ENCODE results near the gene PHLPP1. TPM values are rescaled to one million over a fixed set of nuclear protein-coding genes. Genes with fewer than 3 reads are reported as not detected.
A peak's percentile ranks its signal among the peaks of the same experiment; 100 is the strongest.

Gene PHLPP1
- total RNA-seq, 1 experiment from 2014 or later: 14.1 TPM

GRCh38 chr18:62799977-62800376, 84.6 kb downstream of the PHLPP1 start:
- Histone ChIP-seq H3K4me3 (ENCODE audit: low read length) (no peak overlapping the region), H3K9me3 (ENCODE audit: low read length) (no peaks in the 10 kb centered on the region), H3K9ac (ENCODE audit: low read length) (no peak overlapping the region; the same call in 1 of the 2 replicates), H3K4me2 (ENCODE audit: low read length) (peak overlapping the region; percentile 67), H3K4me1 (ENCODE audit: insufficient read depth, low read length) (peaks cover 39% of the 10 kb centered on the region), H3F3A (ENCODE audit: low read length, unreplicated experiment) (no peaks in the 10 kb centered on the region), H2AFZ (ENCODE audit: low read length) (no peak overlapping the region), H3K9me2 (replicated peaks; ENCODE audit: low read length) (no peaks in the 10 kb centered on the region), H3K36me3 (ENCODE audit: low read depth, low read length) (no peaks in the 10 kb centered on the region), H4K20me1 (ENCODE audit: low read length) (no peaks in the 10 kb centered on the region), H3K79me2 (ENCODE audit: low read length) (peaks cover 78% of the 10 kb centered on the region), H3K27ac (ENCODE audit: low read length) (peak overlapping the region; percentile 72), H3K27me3 (ENCODE audit: low read length) (no peaks in the 10 kb centered on the region)
- intact Hi-C loops (cut with micrococcal nuclease): loop anchor here (1.0 to 2.0 kb wide), 3 partner anchors 17 to 83 kb away; no protein-coding TSS in a partner anchor
- ATAC-seq: no peak; the same call in 1 of the 2 replicates
- POLR2A ChIA-PET (ENCODE audit: unreplicated experiment): no interaction called here
- no TSS peak for BruUV-seq (replicated peaks)
- no peak for DNase-seq
- TF ChIP-seq CTCF (conservative IDR thresholded peaks at IDR 0.05; ENCODE audit: low read depth, low read length) (no peak), EZH2phosphoT487 (IDR thresholded peaks at IDR 0.05; ENCODE audit: borderline replicate concordance, low read length) (no peak), EZH2 (IDR thresholded peaks at IDR 0.05; ENCODE audit: low read length, unreplicated experiment) (no peak)
- CTCF ChIA-PET: interaction anchor here (1.0 kb wide), 1 partner anchor 85 kb away, joined by 5 read pairs; the partner anchor contains the start of gene PHLPP1

GRCh38 chr18:62802523-62802922, 87.2 kb downstream of the PHLPP1 start:
- Histone ChIP-seq H3K9ac (ENCODE audit: low read length) (no peak overlapping the region), H3K9me2 (replicated peaks; ENCODE audit: low read length) (no peaks in the 10 kb centered on the region), H4K20me1 (ENCODE audit: low read length) (no peaks in the 10 kb centered on the region), H3K9me3 (ENCODE audit: low read length) (no peaks in the 10 kb centered on the region), H3K27ac (ENCODE audit: low read length) (no peak overlapping the region), H3K4me1 (ENCODE audit: insufficient read depth, low read length) (peaks cover 39% of the 10 kb centered on the region), H3K4me3 (ENCODE audit: low read length) (no peak overlapping the region), H3K4me2 (ENCODE audit: low read length) (no peak overlapping the region), H2AFZ (ENCODE audit: low read length) (no peak overlapping the region), H3K36me3 (ENCODE audit: low read depth, low read length) (no peaks in the 10 kb centered on the region), H3F3A (ENCODE audit: low read length, unreplicated experiment) (no peaks in the 10 kb centered on the region), H3K79me2 (ENCODE audit: low read length) (peaks cover 70% of the 10 kb centered on the region), H3K27me3 (ENCODE audit: low read length) (no peaks in the 10 kb centered on the region)
- DNase-seq (no peak), ATAC-seq (no peak)
- no TSS peak for BruUV-seq (replicated peaks)
- CTCF ChIA-PET: interaction anchor here (1.0 kb wide), 1 partner anchor 87 kb away, joined by 4 read pairs; the partner anchor contains the start of gene PHLPP1
- POLR2A ChIA-PET (ENCODE audit: unreplicated experiment): no interaction called here
- TF ChIP-seq EZH2 (IDR thresholded peaks at IDR 0.05; ENCODE audit: low read length, unreplicated experiment) (no peak), CTCF (conservative IDR thresholded peaks at IDR 0.05; ENCODE audit: low read depth, low read length) (peak; percentile 59)
- intact Hi-C loops (cut with micrococcal nuclease): no loop called here

- Histone ChIP-seq H2AFZ (ENCODE audit: low read length) (no peak overlapping the region), H3K4me3 (ENCODE audit: low read length) (no peak overlapping the region), H3K79me2 (ENCODE audit: low read length) (peaks cover 73% of the 10 kb centered on the region), H3K27me3 (ENCODE audit: low read length) (no peaks in the 10 kb centered on the region), H4K20me1 (ENCODE audit: low read length) (no peaks in the 10 kb centered on the region), H3K9me3 (ENCODE audit: low read length) (no peaks in the 10 kb centered on the region), H3K9me2 (replicated peaks; ENCODE audit: low read length) (no peaks in the 10 kb centered on the region), H3K27ac (ENCODE audit: low read length) (no peak overlapping the region), H3K9ac (ENCODE audit: low read length) (no peak overlapping the region), H3K4me1 (ENCODE audit: insufficient read depth, low read length) (peaks cover 24% of the 10 kb centered on the region), H3K36me3 (ENCODE audit: low read depth, low read length) (no peaks in the 10 kb centered on the region), H3K4me2 (ENCODE audit: low read length) (no peak overlapping the region), H3F3A (ENCODE audit: low read length, unreplicated experiment) (no peaks in the 10 kb centered on the region)
- BruUV-seq (replicated peaks): no TSS peak
- CTCF ChIA-PET: no interaction called here
- ATAC-seq (no peak), DNase-seq (no peak)
- POLR2A ChIA-PET (ENCODE audit: unreplicated experiment): no interaction called here
- TF ChIP-seq EZH2 (IDR thresholded peaks at IDR 0.05; ENCODE audit: low read length, unreplicated experiment) (no peak), EZH2phosphoT487 (IDR thresholded peaks at IDR 0.05; ENCODE audit: borderline replicate concordance, low read length) (no peak), CTCF (conservative IDR thresholded peaks at IDR 0.05; ENCODE audit: low read depth, low read length) (no peak)
- intact Hi-C loops (cut with micrococcal nuclease): loop anchor here (5.0 kb wide), 1 partner anchor 35 kb away; no protein-coding TSS in a partner anchor
Observed at GRCh38 chr18:62807396-62807795, 92.1 kb downstream of the PHLPP1 start.

Data from PC-3 (cell line).